GM12891 (cell line): Measurements from ENCODE around the gene TCP1.

Experiments
- POLR2A ChIP-seq: IDR thresholded peaks from 2 replicates; pipeline ENCODE4 v1.6.1; 2011; ENCODE audit warnings: low read depth, low read length, control low read depth
- POLR2AphosphoS5 ChIP-seq: IDR thresholded peaks from 2 replicates; pipeline ENCODE4 v1.6.1; 2011; ENCODE audit warnings: low read depth, low read length, control low read depth
- SPI1 ChIP-seq: IDR thresholded peaks from 2 replicates; pipeline ENCODE4 v1.6.1; 2011; ENCODE audit warnings: low read depth, low read length, control low read depth

DNA sequence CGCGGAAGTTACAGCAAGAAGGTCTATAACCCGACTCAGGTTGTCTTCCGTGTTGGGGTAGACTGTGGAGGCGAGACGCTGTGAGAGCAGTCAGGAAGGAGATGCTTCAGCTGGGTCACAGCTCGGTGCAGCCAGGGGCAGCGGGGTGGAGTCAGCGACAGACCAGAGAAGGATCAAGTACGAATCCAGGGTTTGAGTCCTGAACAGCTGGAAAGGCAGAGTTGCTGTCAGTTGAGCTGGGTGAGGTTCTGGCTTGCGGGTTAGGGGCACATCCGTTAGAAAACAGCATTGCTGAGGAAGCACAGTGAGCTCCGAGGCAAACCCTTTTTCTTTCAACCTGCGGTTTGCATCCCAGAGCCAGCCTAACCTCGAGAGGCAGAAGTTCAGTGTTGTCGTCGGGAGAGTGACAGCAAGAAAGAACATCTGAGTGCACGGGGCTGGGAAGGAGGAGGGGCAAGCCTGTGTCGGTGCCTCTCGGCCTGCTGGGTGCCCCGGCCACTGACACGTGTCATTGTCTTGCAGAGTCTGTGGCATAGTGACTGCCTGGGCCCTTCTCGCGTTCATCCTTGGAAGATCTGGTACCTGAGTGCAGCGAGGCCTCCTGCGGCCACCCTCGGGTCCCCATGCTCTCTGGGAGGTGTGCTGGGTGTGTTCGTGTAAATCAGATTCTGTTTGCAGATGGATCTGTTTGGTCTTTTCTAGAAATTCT lies 30.7 kb upstream of the TCP1 start:
- TF ChIP-seq POLR2AphosphoS5 (no peak), SPI1 (no peak), POLR2A (no peak)
